HG02840 (cell line): ENCODE data around the gene GFOD2.

ENCODE experiments used
- ATAC-seq: cut with Tn5 transposase; IDR thresholded peaks from one replicate; pipeline ENCODE4 v1.9.1; 2021; ENCODE audit warnings: mild to moderate bottlenecking, moderate library complexity, moderate number of reproducible peaks; ENCODE audit not compliant: unreplicated experiment, low FRiP score

The GFOD2 gene

DNA sequence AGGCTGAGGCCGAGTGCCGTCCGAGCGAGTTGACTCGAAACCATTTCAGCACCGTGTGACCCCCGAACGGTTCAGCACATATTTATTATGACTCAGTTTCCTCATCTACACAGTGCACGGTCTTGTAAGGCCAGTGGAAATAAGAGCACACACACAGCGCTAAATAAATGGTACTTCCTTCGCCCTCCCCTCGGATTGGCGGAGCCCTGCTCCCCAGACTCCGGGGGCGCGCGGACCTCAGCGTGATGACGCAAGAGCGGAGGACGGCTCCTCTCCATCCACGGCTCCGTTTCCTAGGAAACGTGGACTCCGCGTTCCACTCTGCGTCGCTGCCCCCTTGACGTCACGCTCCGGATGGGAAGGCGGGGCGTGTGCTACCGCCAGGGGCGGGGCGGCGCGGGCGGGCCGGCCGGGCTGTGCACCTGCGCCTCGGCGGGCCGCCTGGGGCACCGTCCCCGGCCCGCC is 58.5 kb downstream of the GFOD2 start, which contains the start of gene PARD6A:
PARD6A (plus strand) TSS at position 397 of the 465 bp plus-strand sequence. CDS start 79 bp downstream, outside the sequence.
- ATAC-seq: peak; percentile 68

DNA sequence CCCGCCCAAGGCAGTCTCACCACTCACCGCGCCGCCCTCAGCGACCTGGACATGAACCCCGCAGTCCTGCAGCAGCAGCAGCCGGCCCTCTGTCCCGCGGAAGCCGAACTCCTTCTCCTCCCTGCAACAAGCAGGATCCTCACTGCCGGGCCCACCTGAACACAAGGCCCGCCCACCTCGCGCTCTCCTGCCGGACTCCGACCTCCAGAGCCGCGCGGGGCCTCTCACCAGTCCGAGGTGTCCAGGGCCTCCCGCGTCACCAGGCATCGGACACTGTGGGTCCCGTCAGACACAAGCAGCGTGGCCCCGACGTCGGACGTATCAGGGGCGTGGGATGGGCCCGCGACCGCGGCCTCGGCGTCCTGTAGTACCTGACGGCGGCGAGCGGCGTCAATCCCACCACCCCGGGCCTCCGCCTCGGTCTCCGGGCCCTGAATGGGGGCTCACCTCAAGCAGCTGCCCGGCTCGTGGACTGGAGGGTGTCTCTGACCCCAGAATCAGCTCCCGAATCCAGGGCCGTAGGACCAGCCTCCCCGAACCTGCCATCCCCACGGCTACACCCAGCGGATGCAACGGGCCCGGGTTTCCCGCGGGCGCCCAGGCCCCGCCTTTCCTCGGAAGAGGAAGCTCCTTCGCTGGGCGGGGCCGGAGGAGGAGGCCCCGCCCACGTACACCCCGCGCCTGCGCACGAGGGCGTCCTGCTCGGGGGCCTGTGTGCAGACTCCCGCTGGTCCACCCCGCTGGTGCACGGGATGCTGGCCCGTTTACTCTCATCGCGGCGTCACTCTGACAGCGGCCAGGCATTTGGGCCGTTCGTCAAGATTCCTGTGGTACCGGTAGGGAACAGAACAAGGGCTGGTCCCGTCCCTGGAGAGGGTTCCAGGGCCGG is 59.2 kb downstream of the GFOD2 start, which contains the start of gene ACD:
ACD (minus strand) TSS at position 586 of the 889 bp plus-strand sequence; CDS start at position 546, 40 bp downstream.
- peak; percentile 53 for ATAC-seq

DNA sequence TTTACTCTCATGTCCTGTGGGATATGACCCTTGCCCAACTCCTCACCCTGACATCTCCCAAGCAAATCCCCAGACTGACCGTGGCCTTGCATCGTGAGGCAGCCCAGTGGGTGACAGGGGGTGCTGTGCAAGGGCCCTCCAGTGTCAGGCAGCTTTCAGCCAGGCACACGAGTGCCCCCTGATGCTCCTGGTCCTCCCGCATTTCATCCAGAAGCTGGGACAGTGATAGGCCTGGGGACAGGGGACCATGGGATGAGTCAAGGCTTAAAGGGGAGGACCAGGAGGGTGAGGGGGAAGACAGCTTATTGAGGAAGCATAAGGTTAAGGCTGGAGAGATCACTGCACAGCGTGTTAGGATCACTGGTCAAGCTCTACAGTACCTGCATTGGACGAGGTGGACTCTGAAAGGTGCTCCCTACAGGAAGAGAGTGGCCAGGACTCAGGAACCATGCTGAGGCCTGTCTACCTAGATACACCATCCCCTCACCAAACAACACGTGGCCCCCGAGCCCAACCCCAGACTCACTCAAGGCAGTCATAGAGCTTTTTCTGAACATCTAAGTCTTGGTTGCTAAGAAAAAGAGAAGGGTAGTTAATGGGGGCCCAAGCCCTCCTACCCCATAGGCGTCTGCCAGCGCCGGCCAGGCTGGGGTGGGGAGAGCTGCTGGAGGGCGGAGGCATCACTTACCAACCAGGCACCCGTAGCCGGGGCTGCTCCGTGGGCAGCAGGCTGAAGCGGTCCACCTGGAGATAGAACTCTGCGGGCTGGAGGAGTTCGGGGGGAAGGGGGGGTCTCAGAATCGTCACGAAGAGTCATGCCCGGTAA is 60.1 kb downstream of the GFOD2 start:
- no peak for ATAC-seq

DNA sequence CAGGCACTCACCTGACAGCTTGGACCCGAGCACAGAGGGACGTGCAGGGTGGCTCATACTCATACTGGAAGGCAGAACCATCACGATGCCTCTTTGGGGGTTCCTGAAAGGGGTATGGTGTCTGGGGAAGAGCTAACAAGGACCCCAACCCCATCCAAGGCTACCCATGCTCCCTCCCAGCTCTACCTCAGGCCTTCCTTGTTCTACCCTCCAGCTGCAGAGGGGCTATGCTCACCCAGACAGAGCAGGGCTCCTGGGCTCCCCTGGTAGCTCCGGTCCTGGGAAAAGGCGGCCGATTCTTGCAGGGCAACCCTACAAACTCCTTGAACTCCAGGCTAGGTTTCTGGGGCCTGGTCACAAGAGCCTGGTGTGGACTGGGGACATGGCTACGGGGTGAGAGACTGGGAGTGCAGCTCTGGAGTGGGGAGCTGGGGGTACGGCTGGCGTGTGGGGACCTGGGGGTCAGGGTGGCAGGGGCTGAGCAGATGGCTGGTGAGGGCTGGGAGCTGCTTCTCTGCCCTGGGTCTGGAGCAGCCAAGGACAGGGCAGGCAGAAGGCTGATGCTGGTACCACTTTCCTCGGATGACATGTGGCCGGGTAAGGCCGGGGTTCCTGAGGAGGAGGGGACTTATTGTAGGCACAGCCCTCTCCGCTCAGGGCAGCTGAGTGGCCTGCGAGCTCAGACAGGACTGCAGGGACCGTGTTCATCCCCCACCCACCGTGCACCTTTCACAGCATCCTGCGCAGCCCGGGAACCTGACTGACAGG is 61.2 kb downstream of the GFOD2 start:
- no peak for ATAC-seq

DNA sequence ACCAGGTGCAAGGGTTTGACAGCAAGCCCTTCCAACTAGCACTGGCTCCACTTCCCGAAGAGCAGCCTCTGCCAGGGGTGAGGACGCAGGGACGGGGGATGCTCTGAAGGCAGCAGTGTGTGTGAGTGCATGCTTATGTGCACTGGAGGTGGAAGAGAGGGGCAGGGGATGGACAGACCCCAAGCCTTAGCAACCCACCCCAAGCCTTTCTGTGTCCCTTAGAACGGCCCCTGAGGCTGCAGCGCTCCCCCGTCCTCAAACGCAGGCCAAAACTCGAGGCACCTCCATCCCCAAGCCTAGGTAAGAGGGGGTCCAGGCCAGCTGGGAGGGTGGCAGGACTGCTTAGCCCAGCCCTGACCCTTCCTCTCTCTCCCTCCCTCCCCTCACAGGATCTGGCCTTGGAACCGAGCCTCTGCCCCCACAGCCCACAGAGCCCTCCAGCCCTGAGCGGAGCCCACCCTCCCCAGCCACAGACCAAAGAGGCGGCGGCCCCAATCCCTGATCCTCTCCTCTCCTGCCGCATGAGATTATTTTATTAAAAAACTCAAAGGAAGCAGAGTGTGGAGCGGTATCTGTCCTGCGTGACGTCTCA is 62.0 kb downstream of the GFOD2 start:
- no peak for ATAC-seq

DNA sequence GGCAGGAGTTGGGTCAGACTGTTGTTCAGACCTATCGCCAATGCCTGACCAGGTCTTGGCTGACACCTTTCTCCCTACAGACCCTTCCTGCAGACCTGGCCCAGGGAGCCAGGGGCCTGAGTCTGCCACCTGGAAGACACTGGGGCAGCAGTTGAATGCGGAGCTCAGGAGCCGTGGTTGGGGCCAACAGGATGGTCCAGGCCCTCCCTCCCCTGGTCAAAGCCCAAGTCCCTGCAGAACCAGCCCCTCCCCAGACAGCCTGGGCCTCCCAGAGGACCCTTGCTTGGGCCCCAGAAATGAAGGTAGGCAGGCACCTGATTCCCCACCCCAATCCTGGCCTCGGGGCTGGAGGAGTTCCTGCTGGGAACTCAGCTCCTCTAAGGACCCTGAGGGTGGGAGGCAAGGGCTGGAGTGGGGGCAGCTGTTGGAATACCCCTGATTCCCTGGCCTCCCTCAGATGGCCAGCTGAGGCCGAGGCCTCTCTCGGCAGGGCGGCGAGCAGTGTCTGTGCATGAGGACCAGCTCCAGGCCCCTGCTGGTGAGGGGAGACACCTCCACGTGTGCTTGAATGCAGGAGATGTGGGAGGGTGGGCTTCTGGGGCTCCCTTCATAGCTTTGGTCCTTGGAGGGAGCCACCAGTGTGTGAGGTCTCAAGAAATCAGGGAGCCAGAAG is 62.6 kb downstream of the GFOD2 start:
- no peak for ATAC-seq

DNA sequence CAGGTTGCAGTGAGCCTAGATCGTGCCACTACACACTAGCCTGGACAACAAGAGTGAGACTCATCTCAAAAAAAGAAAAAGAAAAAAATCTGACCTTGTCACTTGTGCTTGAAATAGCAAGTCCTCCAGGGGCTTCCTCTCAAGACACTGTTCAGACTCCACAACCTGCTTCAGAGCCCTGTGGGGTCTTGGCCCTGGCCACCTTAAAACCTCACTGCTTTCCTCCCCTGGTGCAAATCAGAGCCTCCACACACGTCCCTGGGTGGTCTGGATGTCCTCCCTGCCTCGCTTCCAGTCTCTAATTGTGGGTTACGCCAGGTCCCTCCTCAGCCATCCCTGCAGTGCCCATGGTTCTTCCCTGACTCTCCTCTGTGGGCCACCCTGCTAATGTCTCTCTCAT is 63.8 kb downstream of the GFOD2 start:
- ATAC-seq: no peak

DNA sequence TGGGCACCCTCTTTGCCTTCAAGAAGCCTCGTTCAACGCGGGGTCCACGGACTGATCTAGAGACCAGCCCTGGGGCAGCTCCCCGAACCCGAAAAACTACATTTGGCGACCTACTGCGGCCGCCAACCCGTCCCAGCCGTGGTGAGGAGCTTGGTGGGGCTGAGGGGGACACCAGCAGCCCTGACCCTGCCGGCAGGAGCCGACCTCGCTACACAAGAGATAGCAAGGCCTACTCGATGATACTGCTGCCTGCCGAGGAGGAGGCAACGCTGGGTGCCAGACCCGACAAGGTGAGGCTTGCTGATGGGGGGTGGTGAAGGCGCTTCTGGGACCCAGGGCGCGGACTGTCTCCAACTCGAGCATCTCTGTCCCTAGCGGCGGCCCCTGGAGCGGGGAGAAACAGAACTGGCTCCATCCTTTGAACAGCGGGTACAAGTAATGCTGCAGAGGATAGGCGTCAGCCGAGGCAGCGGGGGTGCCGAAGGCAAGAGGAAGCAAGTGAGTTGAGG is 64.7 kb downstream of the GFOD2 start:
- ATAC-seq: no peak

DNA sequence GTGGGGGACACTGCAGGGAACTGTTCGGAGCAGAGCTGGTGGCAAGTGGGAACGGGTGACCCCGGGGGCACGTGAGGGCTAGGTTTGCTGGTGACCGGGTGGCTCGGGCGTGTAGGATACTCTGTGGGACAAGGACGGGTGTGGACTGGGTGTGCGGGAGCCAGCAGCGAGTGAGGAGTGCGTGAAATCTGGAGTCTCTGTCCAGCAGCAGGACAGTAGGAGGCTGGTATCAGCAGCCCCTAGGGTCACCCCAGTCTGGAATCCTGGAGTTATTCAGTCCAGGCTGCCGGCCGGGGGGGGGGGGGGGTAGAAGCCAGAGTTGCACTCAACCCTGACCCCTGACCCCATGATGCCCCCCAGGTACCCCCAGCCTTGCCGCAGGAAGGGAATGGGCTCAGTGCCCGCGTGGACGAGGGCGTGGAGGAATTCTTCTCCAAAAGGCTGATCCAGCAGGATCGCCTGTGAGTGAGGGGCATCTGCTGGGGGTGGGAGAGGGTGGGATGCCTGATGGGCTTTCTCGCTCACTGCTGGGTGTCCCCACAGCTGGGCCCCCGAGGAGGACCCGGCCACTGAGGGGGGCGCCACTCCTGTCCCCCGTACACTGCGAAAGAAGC is 65.2 kb downstream of the GFOD2 start:
- no peak for ATAC-seq

DNA sequence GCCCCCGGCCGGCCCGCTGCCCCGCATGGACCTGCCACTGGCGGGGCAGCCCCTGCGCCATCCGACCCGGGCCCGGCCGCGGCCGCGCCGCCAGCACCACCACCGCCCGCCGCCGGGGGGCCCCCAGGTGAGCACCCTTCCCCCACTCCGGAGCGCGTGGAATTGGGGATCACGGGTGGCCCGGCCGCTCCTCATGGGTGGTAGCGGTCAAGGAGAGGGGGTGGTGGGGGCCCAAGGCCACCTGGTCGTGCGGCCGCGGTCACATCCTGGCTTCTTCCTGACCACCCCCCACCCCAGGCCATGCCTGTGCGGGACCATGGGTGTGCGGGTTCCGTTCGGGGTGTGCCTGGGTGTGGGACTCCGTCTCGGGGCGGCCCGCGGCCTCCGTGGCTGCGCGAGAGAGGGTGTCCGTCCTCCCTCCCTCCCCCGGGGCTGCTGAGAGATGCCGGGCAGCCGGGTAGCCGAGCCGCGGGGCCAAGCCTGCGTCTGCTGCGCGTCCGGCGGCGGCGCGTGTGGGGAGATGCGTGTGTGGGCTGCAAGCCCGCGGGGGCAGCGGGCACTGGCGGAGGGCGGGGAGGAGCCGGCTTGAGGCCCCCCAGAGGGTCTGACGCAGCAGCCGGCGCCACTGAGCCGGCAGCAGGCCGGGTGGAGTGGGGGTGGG is 65.9 kb downstream of the GFOD2 start:
- no peak for ATAC-seq

DNA sequence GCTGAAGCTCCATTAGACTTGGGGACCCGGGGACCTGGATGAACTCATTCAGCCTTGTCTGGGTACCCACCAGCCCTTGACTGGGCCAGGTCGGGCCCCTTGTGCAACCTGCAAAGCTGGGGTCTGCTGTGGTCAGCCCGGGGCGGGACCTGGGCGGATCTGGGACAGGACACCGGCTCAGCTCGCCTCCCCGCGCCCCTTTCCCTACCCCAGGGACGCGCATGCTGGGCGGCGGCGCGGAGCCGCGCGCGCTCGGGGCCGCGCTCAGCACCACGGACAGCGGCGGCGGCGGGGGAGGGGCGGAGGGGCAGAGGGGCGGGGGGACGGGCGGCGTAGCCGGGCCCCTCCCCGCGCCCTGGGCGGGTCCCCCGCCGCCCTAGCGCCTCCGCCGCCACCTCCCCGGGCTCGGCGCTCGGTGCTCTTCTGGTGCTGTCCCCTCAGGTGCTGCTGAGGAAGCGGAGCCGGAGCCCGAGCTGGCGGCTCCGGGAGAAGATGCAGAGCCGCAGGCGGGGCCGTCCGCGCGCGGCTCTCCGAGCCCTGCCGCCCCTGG is 66.5 kb downstream of the GFOD2 start:
- ATAC-seq: no peak

DNA sequence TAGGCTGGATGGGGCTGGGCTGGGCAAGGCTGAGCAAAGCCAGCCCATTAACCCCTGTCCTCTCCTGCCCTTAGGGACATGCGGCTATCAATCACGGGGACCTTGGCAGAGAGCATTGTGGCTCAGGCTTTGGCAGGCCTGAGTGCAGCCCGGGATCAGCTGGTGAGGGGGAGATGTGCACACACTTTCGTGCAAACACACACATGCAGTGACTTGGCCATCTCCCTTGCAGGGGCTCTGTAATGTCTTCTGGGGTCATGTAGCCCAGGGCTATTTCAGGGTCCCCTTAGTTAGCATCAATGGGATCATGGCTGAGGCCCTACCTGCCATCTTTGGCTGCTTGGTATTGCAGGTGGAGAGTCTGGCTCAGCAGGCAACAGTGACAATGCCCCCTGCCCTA is 67.3 kb downstream of the GFOD2 start:
- ATAC-seq: no peak

DNA sequence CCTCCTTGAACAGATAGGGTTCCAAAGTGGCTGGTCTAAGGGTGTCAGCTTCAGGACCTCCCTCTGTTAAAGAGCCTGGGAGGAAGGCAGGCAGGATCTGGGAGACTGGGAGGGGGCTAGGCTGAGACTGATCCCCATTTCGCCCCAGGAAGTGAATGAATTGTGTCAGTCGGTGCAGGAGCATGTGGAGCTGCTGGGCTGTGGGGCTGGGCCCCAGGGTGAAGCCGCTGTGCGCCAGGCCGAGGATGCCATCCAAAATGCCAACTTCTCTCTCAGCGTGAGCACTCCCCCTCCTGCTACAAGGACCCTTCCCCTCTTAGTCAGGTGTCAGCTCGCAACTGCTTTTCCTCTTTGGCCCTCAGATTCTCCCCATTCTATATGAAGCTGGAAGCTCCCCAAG is 68.1 kb downstream of the GFOD2 start:
- ATAC-seq: no peak

DNA sequence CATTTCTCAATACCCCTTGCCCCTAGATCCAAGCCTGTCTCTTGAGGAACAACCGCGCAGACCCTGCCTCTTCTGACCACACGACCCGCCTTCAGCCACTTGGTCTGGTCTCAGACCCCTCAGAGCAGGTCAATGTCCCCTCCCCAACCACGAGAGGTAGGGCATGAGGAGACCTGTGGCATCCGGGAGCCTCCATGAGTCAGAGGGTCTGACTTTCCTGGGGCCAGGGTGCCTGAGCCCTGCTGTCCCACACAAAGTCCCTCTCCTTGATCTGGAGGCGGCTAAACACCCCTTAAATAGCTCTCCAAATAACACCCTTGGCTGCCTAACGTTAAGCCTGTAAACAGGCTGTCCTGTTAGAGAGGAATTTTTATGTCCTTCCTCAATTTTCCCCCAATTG is 69.1 kb downstream of the GFOD2 start:
- ATAC-seq: no peak

DNA sequence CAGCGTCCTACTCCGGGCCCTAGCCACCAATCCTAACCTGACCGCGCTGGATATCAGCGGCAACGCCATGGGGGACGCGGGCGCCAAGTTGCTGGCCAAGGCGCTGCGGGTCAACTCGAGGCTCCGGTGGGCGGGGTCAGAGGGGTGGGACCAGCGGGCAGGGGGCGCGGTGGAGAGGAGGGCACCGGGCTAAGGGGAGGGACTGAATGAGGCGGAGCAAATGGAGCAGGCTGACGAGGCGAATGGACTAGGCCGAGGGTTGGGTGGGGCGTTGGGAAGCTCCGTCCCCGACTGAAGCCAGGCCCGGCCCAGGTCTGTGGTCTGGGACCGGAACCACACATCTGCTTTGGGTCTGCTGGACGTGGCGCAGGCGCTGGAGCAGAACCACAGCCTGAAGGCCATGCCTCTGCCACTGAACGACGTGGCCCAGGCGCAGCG is 69.6 kb downstream of the GFOD2 start:
- no peak for ATAC-seq

DNA sequence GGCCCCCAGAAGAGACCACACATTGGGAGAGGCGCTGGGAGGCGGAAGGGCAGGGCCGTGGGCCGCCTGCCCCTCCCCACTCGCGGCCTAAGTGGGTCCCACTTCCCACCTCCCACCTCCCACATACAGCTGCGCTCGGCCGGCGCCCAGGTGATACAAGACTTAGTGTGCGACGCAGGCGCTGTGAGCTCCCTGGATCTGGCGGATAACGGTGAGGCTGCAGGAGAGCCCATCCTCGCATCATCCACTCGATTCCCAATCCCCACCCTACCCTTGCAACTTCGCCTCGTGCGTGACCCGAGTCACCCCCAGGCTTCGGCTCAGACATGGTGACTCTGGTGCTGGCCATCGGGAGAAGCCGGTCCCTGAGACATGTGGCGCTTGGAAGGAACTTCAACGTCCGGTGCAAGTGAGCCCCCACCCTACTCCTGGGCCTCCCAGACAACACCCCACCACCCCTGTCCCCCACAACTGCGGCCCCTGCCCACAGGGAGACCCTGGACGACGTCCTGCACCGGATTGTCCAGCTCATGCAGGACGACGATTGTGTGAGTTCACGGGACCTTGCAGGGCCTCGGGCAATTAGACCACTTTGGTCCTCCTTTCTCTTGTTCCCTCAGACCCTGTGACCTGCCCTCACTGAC is 70.2 kb downstream of the GFOD2 start:
- ATAC-seq: no peak

DNA sequence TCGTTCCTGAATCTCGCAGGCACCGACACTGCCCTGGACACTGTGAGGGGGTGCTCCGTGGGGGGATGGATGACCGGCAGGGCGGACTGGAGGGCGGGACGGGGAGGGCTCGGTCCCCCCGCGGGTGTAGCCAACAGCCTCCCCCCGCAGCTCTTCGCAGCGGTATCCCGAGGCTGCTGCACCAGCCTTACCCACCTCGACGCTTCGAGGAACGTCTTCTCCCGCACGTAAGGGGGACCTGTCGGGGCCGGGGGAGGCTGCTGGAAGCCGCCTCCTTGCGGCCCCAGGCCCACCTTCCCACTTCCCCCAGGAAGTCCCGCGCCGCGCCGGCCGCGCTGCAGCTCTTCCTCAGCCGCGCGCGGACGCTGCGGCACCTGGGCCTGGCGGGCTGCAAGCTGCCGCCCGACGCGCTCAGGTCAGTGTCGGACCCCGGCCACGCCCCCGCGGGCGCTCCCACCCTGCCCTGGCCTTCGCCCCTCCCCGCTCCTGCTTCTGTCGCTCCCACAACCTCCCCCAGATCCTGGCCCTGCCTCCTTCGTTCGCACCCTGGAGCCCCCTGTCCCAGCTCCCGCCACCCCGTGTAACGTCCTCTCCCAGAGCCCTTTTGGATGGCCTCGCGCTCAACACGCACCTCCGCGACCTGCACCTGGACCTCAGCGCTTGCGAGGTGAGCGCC is 70.9 kb downstream of the GFOD2 start:
- no peak for ATAC-seq
